ENCODE measurements around the gene IGF2BP2. TPM values are rescaled to one million over a fixed set of nuclear protein-coding genes. Genes with fewer than 3 reads are reported as not detected.

The IGF2BP2 gene
- total RNA-seq, 1 experiment from 2014 or later, result 135 TPM

- no peak for DNase-seq (ENCODE audit: low read depth, low spot score)
- H3K36me3 ChIP-seq (ENCODE audit: control insufficient read depth in 1 of 2, insufficient read depth in 2 of 2, low read length in 2 of 2), result no peaks in the 10 kb centered on the region
- H3K9me3 ChIP-seq (ENCODE audit: control insufficient read depth in 1 of 2, insufficient read depth in 1 of 2, low read depth in 1 of 2, low read length in 2 of 2), result no peaks in the 10 kb centered on the region
- H3K27me3 ChIP-seq (ENCODE audit: insufficient read depth, low read length), result no peaks in the 10 kb centered on the region
- no peaks in the 10 kb centered on the region for H3K9me2 ChIP-seq (ENCODE audit: insufficient read depth)
- H2AFZ ChIP-seq (ENCODE audit: low read depth, low read length, poor library complexity, severe bottlenecking), result no peak overlapping the region
- CTCF ChIA-PET, result no interaction called here
- no peak for ATAC-seq
- H3K9ac ChIP-seq (ENCODE audit: low read length), result no peak overlapping the region
- H3K79me2 ChIP-seq (ENCODE audit: insufficient read depth, low read length), result peaks cover 98% of the 10 kb centered on the region
- H3K4me1 ChIP-seq (ENCODE audit: control insufficient read depth in 1 of 2, insufficient read depth in 2 of 2, low read length in 2 of 2), result peaks cover 17 to 39% of the 10 kb centered on the region in 2 experiments
- peaks cover 19% of the 10 kb centered on the region for H4K20me1 ChIP-seq (ENCODE audit: insufficient read depth)
- TF ChIP-seq CTCF (IDR thresholded peaks at IDR 0.05 in 2 of 3, conservative IDR thresholded peaks at IDR 0.05 in 1 of 3; ENCODE audit: borderline replicate concordance in 1 of 3, insufficient read depth in 1 of 3, low read depth in 2 of 3, low read length in 2 of 3) (no peak), EGR1 (IDR thresholded peaks at IDR 0.05; ENCODE audit: low read depth) (no peak), ZFX (IDR thresholded peaks at IDR 0.05) (no peak), SIN3A (IDR thresholded peaks at IDR 0.05; ENCODE audit: low read depth) (no peak), SRF (IDR thresholded peaks at IDR 0.05; ENCODE audit: low read depth) (no peak), MAX (IDR thresholded peaks at IDR 0.05) (no peak), POLR2AphosphoS5 (IDR thresholded peaks at IDR 0.05; ENCODE audit: low read depth, low read length) (no peak), TCF7L2 (IDR thresholded peaks at IDR 0.05; ENCODE audit: borderline replicate concordance, extremely low read depth, insufficient read depth, insufficient read length) (no peak), POLR2A (IDR thresholded peaks at IDR 0.05; ENCODE audit: borderline replicate concordance, extremely low read depth, insufficient read depth, insufficient read length) (no peak)
- RAD21 ChIA-PET (ENCODE audit: low non-redundant PET in 1 of 2, low total read pairs in 2 of 2, uncharacterized antibody in 2 of 2, unreplicated experiment in 2 of 2), result no interaction called here
- no TSS peak for BruUV-seq (replicated peaks)
- no peak overlapping the region for H3K27ac ChIP-seq (ENCODE audit: low read depth, low read length)
- no peak overlapping the region for H3K4me3 ChIP-seq (replicated peaks in 1 of 2; ENCODE audit: low read depth in 1 of 2, low read length in 2 of 2)
- H3K4me2 ChIP-seq (ENCODE audit: low read length), result no peak overlapping the region
- intact Hi-C loops (cut with micrococcal nuclease), result no loop called here
- POLR2A ChIA-PET, result no interaction called here
These were observed 100.1 kb downstream of the IGF2BP2 start for GRCh38 chr3:185724761-185725160.

- BruUV-seq (replicated peaks), result no TSS peak
- POLR2A ChIA-PET, result no interaction called here
- Histone ChIP-seq H3K9me2 (ENCODE audit: insufficient read depth) (no peaks in the 10 kb centered on the region), H2AFZ (ENCODE audit: low read depth, low read length, poor library complexity, severe bottlenecking) (no peak overlapping the region), H3K27me3 (ENCODE audit: insufficient read depth, low read length) (no peaks in the 10 kb centered on the region), H3K4me3 (replicated peaks in 1 of 2; ENCODE audit: low read depth in 1 of 2, low read length in 2 of 2) (no peak overlapping the region), H3K27ac (ENCODE audit: low read depth, low read length) (no peak overlapping the region), H3K79me2 (ENCODE audit: insufficient read depth, low read length) (peaks cover 98% of the 10 kb centered on the region), H4K20me1 (ENCODE audit: insufficient read depth) (peaks cover 18% of the 10 kb centered on the region), H3K4me1 (ENCODE audit: control insufficient read depth in 1 of 2, insufficient read depth in 2 of 2, low read length in 2 of 2) (peaks cover 17 to 34% of the 10 kb centered on the region in 2 experiments), H3K4me2 (ENCODE audit: low read length) (no peak overlapping the region), H3K9ac (ENCODE audit: low read length) (no peak overlapping the region), H3K36me3 (ENCODE audit: control insufficient read depth in 1 of 2, insufficient read depth in 2 of 2, low read length in 2 of 2) (no peaks in the 10 kb centered on the region), H3K9me3 (ENCODE audit: control insufficient read depth in 1 of 2, insufficient read depth in 1 of 2, low read depth in 1 of 2, low read length in 2 of 2) (no peaks in the 10 kb centered on the region)
- intact Hi-C loops (cut with micrococcal nuclease), result no loop called here
- DNase-seq (ENCODE audit: low read depth, low spot score), result no peak
- CTCF ChIA-PET, result no interaction called here
- no peak for ATAC-seq
- RAD21 ChIA-PET (ENCODE audit: low non-redundant PET in 1 of 2, low total read pairs in 2 of 2, uncharacterized antibody in 2 of 2, unreplicated experiment in 2 of 2), result no interaction called here
- TF ChIP-seq POLR2AphosphoS5 (IDR thresholded peaks at IDR 0.05; ENCODE audit: low read depth, low read length), result no peak
- TF ChIP-seq TCF7L2 (IDR thresholded peaks at IDR 0.05; ENCODE audit: borderline replicate concordance, extremely low read depth, insufficient read depth, insufficient read length), result no peak
- TF ChIP-seq POLR2A (IDR thresholded peaks at IDR 0.05; ENCODE audit: borderline replicate concordance, extremely low read depth, insufficient read depth, insufficient read length), result no peak
- TF ChIP-seq SP1 (IDR thresholded peaks at IDR 0.05; ENCODE audit: low read depth), result no peak
- no peak for TF ChIP-seq CTCF (IDR thresholded peaks at IDR 0.05 in 2 of 3, conservative IDR thresholded peaks at IDR 0.05 in 1 of 3; ENCODE audit: borderline replicate concordance in 1 of 3, insufficient read depth in 1 of 3, low read depth in 2 of 3, low read length in 2 of 3)
- TF ChIP-seq SRF (IDR thresholded peaks at IDR 0.05; ENCODE audit: low read depth), result no peak
- no peak for TF ChIP-seq CEBPB (IDR thresholded peaks at IDR 0.05; ENCODE audit: low read depth)
- no peak for TF ChIP-seq SIN3A (IDR thresholded peaks at IDR 0.05; ENCODE audit: low read depth)
- TF ChIP-seq ZBTB33 (IDR thresholded peaks at IDR 0.05; ENCODE audit: extremely low read depth, insufficient replicate concordance, low read length), result no peak
- no peak for TF ChIP-seq ZNF274 (IDR thresholded peaks at IDR 0.05; ENCODE audit: low read depth, low read length)
These were observed 100.6 kb downstream of the IGF2BP2 start for GRCh38 chr3:185724251-185724650.

All from HCT116 (cell line).